ENCODE results near the gene COL4A3.

DNA sequence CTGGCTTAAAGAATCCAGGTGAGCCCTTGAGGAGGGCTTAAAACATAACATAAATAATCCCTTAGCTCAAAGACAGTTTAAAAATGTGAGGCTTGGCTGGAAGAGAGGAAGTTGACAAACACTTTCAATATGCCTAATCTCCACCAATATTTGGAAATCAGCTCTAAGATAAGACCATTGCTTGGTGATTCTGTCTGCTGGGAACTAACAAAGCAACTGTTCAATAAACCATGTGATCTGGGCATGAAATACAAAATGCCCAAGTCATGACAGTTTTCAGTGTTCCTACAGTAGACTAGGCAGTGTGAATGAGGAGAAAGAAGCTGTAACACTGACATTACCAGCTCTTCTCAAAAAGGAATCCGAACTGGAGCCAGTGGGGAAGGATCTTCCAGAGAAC is 171.3 kb downstream of the COL4A3 start:
- TF ChIP-seq, protein P1, sequence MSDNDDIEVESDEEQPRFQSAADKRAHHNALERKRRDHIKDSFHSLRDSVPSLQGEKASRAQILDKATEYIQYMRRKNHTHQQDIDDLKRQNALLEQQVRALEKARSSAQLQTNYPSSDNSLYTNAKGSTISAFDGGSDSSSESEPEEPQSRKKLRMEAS (IDR thresholded peaks at IDR 0.05; ENCODE audit: low read depth, low read length), result no peak
- TF ChIP-seq, protein P2, sequence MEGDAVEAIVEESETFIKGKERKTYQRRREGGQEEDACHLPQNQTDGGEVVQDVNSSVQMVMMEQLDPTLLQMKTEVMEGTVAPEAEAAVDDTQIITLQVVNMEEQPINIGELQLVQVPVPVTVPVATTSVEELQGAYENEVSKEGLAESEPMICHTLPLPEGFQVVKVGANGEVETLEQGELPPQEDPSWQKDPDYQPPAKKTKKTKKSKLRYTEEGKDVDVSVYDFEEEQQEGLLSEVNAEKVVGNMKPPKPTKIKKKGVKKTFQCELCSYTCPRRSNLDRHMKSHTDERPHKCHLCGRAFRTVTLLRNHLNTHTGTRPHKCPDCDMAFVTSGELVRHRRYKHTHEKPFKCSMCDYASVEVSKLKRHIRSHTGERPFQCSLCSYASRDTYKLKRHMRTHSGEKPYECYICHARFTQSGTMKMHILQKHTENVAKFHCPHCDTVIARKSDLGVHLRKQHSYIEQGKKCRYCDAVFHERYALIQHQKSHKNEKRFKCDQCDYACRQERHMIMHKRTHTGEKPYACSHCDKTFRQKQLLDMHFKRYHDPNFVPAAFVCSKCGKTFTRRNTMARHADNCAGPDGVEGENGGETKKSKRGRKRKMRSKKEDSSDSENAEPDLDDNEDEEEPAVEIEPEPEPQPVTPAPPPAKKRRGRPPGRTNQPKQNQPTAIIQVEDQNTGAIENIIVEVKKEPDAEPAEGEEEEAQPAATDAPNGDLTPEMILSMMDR (IDR thresholded peaks at IDR 0.05; ENCODE audit: low read depth, low read length), result no peak
- TF ChIP-seq MYC (IDR thresholded peaks at IDR 0.05; ENCODE audit: low read depth, low read length), result no peak
